RWPE2 (cell line): ENCODE results near the gene ADH5.
A peak's percentile ranks its signal among the peaks of the same experiment; 100 is the strongest.

Experiments used
- ATAC-seq: fragments of 200-7000 bp; cut with Tn5 transposase; 3 replicates; pipeline ENCODE4 v1.9.1; 2021; ENCODE audit warnings: low read depth
- DNase-seq: peaks from one replicate; pipeline ENCODE4 v3.0.0-alpha.2; 2020; ENCODE audit warnings: low spot score
- H3K27ac ChIP-seq: fragments of 450-650 bp; 2 replicates; pipeline ENCODE4 v1.5.1; 2017; ENCODE audit warnings: mild to moderate bottlenecking; ENCODE audit not compliant: poor library complexity, severe bottlenecking
- H3K27me3 ChIP-seq: fragments of 250-450 bp; sonication (Bioruptor Pico); 2 replicates; pipeline ENCODE4 v1.5.1; 2021; ENCODE audit warnings: mild to moderate bottlenecking, moderate library complexity; ENCODE audit not compliant: insufficient read depth, poor library complexity, severe bottlenecking
- H3K36me3 ChIP-seq: fragments of 250-450 bp; sonication (Bioruptor Pico); 2 replicates; pipeline ENCODE4 v1.5.1; 2020; ENCODE audit warnings: low read depth, mild to moderate bottlenecking, moderate library complexity
- H3K4me1 ChIP-seq: fragments of 250-450 bp; sonication (Bioruptor Pico); 2 replicates; pipeline ENCODE4 v1.5.1; 2021; ENCODE audit warnings: mild to moderate bottlenecking, moderate library complexity; ENCODE audit not compliant: insufficient read depth, poor library complexity, severe bottlenecking
- H3K4me3 ChIP-seq: fragments of 250-450 bp; sonication (Bioruptor Pico); 2 replicates; pipeline ENCODE4 v1.5.1; 2021; ENCODE audit warnings: mild to moderate bottlenecking, moderate library complexity; ENCODE audit not compliant: severe bottlenecking
- H3K9me3 ChIP-seq: fragments of 250-450 bp; sonication (Bioruptor Pico); 2 replicates; pipeline ENCODE4 v1.5.1; 2021; ENCODE audit warnings: mild to moderate bottlenecking, moderate library complexity; ENCODE audit not compliant: severe bottlenecking
- CTCF ChIP-seq: fragments of 450-650 bp; IDR thresholded peaks from one replicate; pipeline ENCODE4 v1.5.1; 2017; ENCODE audit warnings: mild to moderate bottlenecking, moderate library complexity; ENCODE audit not compliant: poor library complexity, severe bottlenecking

Gene ADH5

DNA sequence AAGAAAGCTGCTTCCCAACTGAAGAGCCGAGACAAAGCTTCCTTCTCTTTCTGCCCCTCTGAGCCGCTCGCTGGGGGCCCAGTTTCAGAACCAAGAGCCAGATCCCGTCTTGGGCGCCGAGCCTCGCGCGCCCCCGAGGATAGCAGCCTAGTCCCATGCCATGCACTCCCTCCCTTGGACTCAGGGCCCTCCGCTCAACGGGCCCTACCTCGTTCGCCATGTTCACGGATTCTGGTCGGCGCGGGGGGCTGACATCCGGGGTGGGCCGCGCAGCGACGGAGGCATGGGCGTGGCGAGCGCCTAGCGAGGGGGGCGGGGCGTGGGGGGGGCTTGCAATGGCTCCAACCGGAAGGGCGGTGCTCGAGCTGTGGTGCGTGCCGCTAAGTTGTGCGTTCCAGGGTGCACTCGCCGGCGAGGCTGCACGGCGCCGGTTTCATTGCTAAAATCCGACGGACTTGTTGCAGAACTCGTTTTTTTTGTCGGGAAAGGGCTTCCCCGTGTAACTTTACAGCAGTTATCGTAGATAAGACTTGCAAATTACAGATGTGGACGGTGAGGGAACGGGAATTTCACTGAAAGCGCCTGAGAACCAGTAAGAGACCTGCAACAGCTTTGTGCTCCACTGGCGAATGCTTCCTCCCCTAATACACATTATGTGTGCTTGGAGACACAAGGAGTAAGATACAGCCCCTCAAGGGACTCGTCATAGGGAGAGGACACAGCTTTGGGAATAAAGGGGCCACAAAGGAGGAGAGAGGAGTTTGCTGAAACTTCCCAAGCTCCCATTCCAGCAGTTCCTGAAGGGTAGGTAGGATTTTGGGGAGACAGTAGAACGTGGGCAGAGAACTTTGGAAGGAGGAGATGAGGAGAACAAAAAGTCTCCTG, at the start of gene ADH5:
TSS of gene ADH5 (minus strand) at position 308 of the 885 bp plus-strand sequence. CDS start at position 220, 88 bp downstream.
- peaks cover 25% of the 10 kb centered on the region for H3K4me1 ChIP-seq
- no peaks in the 10 kb centered on the region for H3K27me3 ChIP-seq
- TF ChIP-seq CTCF: no peak
- DNase-seq: peak; percentile 82
- peak within 1 kb of the TSS; percentile 78 for H3K27ac ChIP-seq
- ATAC-seq: peak; percentile 82
- peak within 1 kb of the TSS; percentile 48 for H3K4me3 ChIP-seq
- peaks cover 3% of the 10 kb centered on the region for H3K9me3 ChIP-seq
- H3K36me3 ChIP-seq: peaks cover 25% of the 10 kb centered on the region

DNA sequence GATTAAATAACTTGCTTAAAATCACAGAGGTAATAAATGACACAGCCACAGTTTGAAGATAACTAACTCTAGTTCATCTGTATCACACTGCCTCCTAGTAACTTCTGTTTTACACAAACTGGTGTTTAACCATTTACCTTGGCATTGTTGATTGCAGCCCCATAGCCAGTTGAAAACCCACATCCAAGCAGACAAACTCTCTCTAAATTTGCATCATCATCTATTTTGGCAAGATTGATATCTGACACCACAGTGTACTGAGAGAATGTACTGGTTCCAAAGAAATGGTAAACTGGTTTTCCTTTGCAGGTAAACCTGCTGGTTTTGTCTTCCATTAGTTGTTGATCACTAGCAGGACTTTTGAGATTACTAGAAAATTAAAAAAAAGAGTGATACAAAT, 47.7 kb upstream of the ADH5 start:
- no peaks in the 10 kb centered on the region for H3K4me1 ChIP-seq
- no peak overlapping the region for H3K27ac ChIP-seq
- H3K9me3 ChIP-seq: no peaks in the 10 kb centered on the region
- no peak for TF ChIP-seq CTCF
- no peaks in the 10 kb centered on the region for H3K36me3 ChIP-seq
- no peak for ATAC-seq
- H3K4me3 ChIP-seq: no peak overlapping the region
- DNase-seq: no peak
- H3K27me3 ChIP-seq: no peaks in the 10 kb centered on the region

- Histone ChIP-seq H3K4me3 (no peak overlapping the region), H3K27ac (no peak overlapping the region), H3K4me1 (no peaks in the 10 kb centered on the region), H3K9me3 (no peaks in the 10 kb centered on the region), H3K36me3 (no peaks in the 10 kb centered on the region), H3K27me3 (no peaks in the 10 kb centered on the region)
- ATAC-seq: no peak
- TF ChIP-seq CTCF: no peak
- no peak for DNase-seq
Observed at GRCh38 chr4:99135541-99136162, 47.1 kb upstream of the ADH5 start.

DNA sequence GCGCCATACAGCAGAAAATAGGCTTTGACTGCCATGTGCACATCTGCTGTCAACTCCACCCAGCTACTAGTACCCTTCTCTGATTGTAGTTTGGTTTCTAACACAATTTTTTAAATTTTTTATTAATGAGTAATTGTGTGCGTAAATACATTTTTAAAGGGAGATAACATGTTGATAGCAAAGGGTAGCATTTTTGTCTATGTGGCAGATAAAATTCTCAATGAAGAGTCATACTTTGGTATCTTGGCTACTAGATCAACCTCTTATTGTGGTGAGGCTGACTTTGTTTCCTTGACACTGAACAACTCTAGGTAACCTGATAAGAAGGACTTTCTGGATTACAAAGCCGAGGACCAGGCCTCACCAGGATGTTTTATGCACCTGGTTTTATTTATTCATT, 46.0 kb upstream of the ADH5 start:
- TF ChIP-seq CTCF: no peak
- DNase-seq: no peak
- Histone ChIP-seq H3K36me3 (no peaks in the 10 kb centered on the region), H3K4me1 (no peaks in the 10 kb centered on the region), H3K4me3 (no peak overlapping the region), H3K9me3 (no peaks in the 10 kb centered on the region), H3K27ac (no peak overlapping the region), H3K27me3 (no peaks in the 10 kb centered on the region)
- ATAC-seq: no peak
